ENCODE measurements around the gene GPR160.

GRCh38 chr3:170023165-170023564, 14.6 kb upstream of the GPR160 start:
- TF ChIP-seq CTCF (IDR thresholded peaks at IDR 0.05; ENCODE audit: poor library complexity, severe bottlenecking) (no peak), EP300 (conservative IDR thresholded peaks at IDR 0.05; ENCODE audit: poor library complexity, severe bottlenecking) (no peak), TAF1 (IDR thresholded peaks at IDR 0.05; ENCODE audit: low read depth) (no peak), EZH2 (IDR thresholded peaks at IDR 0.05; ENCODE audit: borderline replicate concordance, insufficient read depth, low read length, poor library complexity, severe bottlenecking) (no peak), RAD21 (conservative IDR thresholded peaks at IDR 0.05) (no peak), POLR2AphosphoS5 (IDR thresholded peaks at IDR 0.05) (no peak), SMC3 (conservative IDR thresholded peaks at IDR 0.05; ENCODE audit: poor library complexity) (no peak), REST (IDR thresholded peaks at IDR 0.05; ENCODE audit: borderline replicate concordance) (no peak), MXI1 (conservative IDR thresholded peaks at IDR 0.05; ENCODE audit: poor library complexity, severe bottlenecking) (no peak)
